Endodermal cell (in vitro differentiated cells): ENCODE data around the gene MPRIP. TPM values are rescaled to one million over a fixed set of nuclear protein-coding genes. Genes with fewer than 3 reads are reported as not detected.

Experiments
- DNase-seq: peaks from one replicate; pipeline ENCODE4 v3.0.0-alpha.2; 2017
- H3K27ac ChIP-seq: 2 replicates; pipeline ENCODE4 v1.5.1; 2013; ENCODE audit warnings: mild to moderate bottlenecking, low read depth, low read length, moderate library complexity
- H3K27me3 ChIP-seq: 2 replicates; pipeline ENCODE4 v1.6.1; 2013; ENCODE audit warnings: mild to moderate bottlenecking, low read length, moderate library complexity; ENCODE audit not compliant: insufficient read depth, control insufficient read depth, poor library complexity, severe bottlenecking
- H3K36me3 ChIP-seq: 2 replicates; pipeline ENCODE4 v1.7.0; 2013; ENCODE audit warnings: mild to moderate bottlenecking, low read length, moderate library complexity; ENCODE audit not compliant: control insufficient read depth, insufficient read depth
- H3K4me1 ChIP-seq: one replicate; pipeline ENCODE4 v1.7.0; 2013; ENCODE audit warnings: low read length; ENCODE audit not compliant: control insufficient read depth, insufficient read depth
- H3K4me3 ChIP-seq: 2 replicates; pipeline ENCODE4 v1.5.1; 2013; ENCODE audit warnings: mild to moderate bottlenecking, low read length, moderate library complexity
- H3K9ac ChIP-seq: 2 replicates; pipeline ENCODE4 v1.6.1; 2013; ENCODE audit warnings: mild to moderate bottlenecking, low read length, moderate library complexity; ENCODE audit not compliant: poor library complexity, severe bottlenecking; ENCODE audit errors: extremely low read depth
- H3K9me3 ChIP-seq: 2 replicates; pipeline ENCODE4 v1.6.1; 2013; ENCODE audit warnings: mild to moderate bottlenecking, low read length, moderate library complexity; ENCODE audit not compliant: control insufficient read depth
- H3K27ac Mint-ChIP-seq: 2 replicates; pipeline ENCODE4 v1.8.0; 2020; ENCODE audit warnings: mixed read lengths
- H3K27me3 Mint-ChIP-seq: 2 replicates; pipeline ENCODE4 v1.8.0; 2021; ENCODE audit warnings: mild to moderate bottlenecking, mixed read lengths; ENCODE audit not compliant: insufficient read depth
- H3K36me3 Mint-ChIP-seq: 2 replicates; pipeline ENCODE4 v1.8.0; 2020; ENCODE audit warnings: low read depth, mixed read lengths
- H3K4me1 Mint-ChIP-seq: 2 replicates; pipeline ENCODE4 v1.8.0; 2020; ENCODE audit warnings: mixed read lengths
- H3K4me3 Mint-ChIP-seq: 2 replicates; pipeline ENCODE4 v1.8.0; 2020; ENCODE audit warnings: mild to moderate bottlenecking, moderate library complexity, mixed read lengths
- H3K9me3 Mint-ChIP-seq: 2 replicates; pipeline ENCODE4 v1.8.0; 2020; ENCODE audit warnings: mild to moderate bottlenecking, mixed read lengths
- WGBS, 2 experiments: methylation state at CpG; one replicate each; pipeline versions ENCODE4 v1.1.5 to v1.1.7; 2013; ENCODE audit warnings: missing lambda C conversion rate in 2 of 2, mixed read lengths in 1 of 2; ENCODE audit not compliant: insufficient coverage in 1 of 2, insufficient read length in 1 of 2; 5-methylcytosine and 5-hydroxymethylcytosine counted together
- total RNA-seq, 2 donors: library from RNA; stranded (reverse); fragmentation: NEBNext Ultra II Directional in 1 of 2; extraction: Animal tissue kit (Norgen Biotek cat#: 25700) in 1 of 2; gene quantifications; 2 replicates in 1 of 2; 3 replicates in 1 of 2; pipeline ENCODE4 v1.2.1, GENCODE V29; 2021
- TF ChIP-seq, protein P1 (sequence below): fragments of 200-600 bp; sonication (generic); conservative IDR thresholded peaks from 2 replicates; pipeline ENCODE4 v1.5.0; 2021; ENCODE audit warnings: antibody characterized with exemption, mild to moderate bottlenecking

MPRIP gene
- total RNA-seq, 2 donors from 2014 or later: 154 to 155 TPM

DNA sequence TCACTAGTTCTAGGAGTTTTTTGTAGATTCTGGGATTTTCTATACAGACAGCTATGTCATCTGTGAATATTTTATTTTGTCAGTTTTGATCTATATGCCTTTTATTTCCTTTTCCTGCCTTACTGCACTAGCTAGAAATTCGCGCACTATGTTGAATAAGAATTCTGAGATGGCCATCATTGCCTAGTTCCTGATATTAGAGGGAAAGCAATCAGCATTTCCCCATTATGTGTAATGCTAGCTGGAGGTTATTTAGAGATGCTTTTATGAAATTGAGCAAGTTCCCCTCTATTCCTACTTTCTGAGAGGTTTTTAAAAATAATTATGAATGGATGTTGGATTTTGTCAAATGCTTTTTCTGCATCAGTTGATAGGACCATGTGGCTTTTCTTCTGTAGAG lies 23.8 kb downstream of the MPRIP start:
- no peak overlapping the region for H3K27ac Mint-ChIP-seq
- WGBS, 2 experiments: 100% methylated on average over 2 of the region's 2 CpGs; no CpG with 5 or more reads in 1 of the 2 experiments
- peaks cover 3% of the 10 kb centered on the region for H3K9me3 Mint-ChIP-seq

DNA sequence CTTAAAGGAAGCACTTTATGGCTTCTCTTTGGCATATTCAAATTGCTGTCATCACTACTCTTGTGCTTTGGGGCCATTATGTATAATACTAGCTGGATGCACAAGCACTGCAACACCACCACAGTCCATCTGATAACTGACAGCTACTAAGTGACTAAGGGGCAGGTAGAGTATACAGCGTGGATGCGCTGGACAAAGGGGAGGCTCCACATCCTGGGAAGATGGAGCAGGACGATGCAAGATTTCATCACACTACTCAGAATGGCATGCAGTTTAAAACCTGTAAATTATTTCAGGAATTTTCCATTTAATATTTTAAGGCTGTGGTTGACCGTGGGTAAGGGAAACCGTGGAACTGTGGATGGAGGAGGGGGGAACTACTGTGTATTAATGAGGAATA lies 25.0 kb downstream of the MPRIP start:
- WGBS, 2 experiments: 97% methylated on average over 3 to 5 of the region's 5 CpGs
- Histone ChIP-seq H3K36me3 (no peaks in the 10 kb centered on the region), H3K9ac (no peak overlapping the region), H3K27me3 (no peaks in the 10 kb centered on the region), H3K27ac (no peak overlapping the region), H3K4me3 (no peak overlapping the region), H3K9me3 (peaks cover 4% of the 10 kb centered on the region), H3K4me1 (no peaks in the 10 kb centered on the region)
- Mint-ChIP-seq H3K36me3 (peaks cover 21% of the 10 kb centered on the region), H3K9me3 (peaks cover 3% of the 10 kb centered on the region), H3K4me3 (no peak overlapping the region), H3K27ac (no peak overlapping the region), H3K27me3 (no peaks in the 10 kb centered on the region), H3K4me1 (no peaks in the 10 kb centered on the region)
- DNase-seq: no peak
- TF ChIP-seq, protein P1, sequence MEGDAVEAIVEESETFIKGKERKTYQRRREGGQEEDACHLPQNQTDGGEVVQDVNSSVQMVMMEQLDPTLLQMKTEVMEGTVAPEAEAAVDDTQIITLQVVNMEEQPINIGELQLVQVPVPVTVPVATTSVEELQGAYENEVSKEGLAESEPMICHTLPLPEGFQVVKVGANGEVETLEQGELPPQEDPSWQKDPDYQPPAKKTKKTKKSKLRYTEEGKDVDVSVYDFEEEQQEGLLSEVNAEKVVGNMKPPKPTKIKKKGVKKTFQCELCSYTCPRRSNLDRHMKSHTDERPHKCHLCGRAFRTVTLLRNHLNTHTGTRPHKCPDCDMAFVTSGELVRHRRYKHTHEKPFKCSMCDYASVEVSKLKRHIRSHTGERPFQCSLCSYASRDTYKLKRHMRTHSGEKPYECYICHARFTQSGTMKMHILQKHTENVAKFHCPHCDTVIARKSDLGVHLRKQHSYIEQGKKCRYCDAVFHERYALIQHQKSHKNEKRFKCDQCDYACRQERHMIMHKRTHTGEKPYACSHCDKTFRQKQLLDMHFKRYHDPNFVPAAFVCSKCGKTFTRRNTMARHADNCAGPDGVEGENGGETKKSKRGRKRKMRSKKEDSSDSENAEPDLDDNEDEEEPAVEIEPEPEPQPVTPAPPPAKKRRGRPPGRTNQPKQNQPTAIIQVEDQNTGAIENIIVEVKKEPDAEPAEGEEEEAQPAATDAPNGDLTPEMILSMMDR: no peak

More for the DNA sequence above, 23.8 kb downstream of the MPRIP start:
- TF ChIP-seq, protein P1: no peak
- H3K9ac ChIP-seq: no peak overlapping the region
- H3K36me3 Mint-ChIP-seq: peaks cover 10% of the 10 kb centered on the region
- no peaks in the 10 kb centered on the region for H3K4me1 Mint-ChIP-seq
- no peaks in the 10 kb centered on the region for H3K27me3 ChIP-seq
- no peak overlapping the region for H3K4me3 Mint-ChIP-seq
- H3K4me1 ChIP-seq: no peaks in the 10 kb centered on the region
- no peaks in the 10 kb centered on the region for H3K36me3 ChIP-seq
- no peak for DNase-seq
- H3K27me3 Mint-ChIP-seq: no peaks in the 10 kb centered on the region
- H3K27ac ChIP-seq: no peak overlapping the region
- peaks cover 4% of the 10 kb centered on the region for H3K9me3 ChIP-seq
- no peak overlapping the region for H3K4me3 ChIP-seq

DNA sequence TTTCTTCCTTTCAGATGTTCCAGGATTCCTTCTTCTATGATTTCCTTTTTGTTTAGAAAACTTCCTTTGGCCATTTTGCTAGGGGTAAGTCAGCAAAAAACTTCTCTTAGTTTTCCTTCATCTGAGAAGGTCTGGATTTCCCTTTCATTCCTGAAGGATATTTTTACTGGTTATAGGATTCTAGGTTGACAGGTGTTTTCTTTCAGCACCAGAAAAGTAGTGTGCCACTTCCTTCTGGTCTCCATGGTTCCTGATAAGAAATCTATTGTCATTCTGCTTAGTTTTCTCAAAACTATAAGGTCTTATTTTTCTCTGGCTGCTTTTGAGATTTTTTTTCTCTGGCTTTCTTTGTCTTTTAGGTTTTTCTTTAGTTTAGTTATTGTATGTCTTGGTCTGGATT lies 27.6 kb downstream of the MPRIP start:
- Histone ChIP-seq H3K4me1 (no peaks in the 10 kb centered on the region), H3K4me3 (no peak overlapping the region), H3K9ac (no peak overlapping the region), H3K9me3 (peaks cover 4% of the 10 kb centered on the region), H3K27me3 (no peaks in the 10 kb centered on the region), H3K27ac (no peak overlapping the region), H3K36me3 (peaks cover 6% of the 10 kb centered on the region)
- peaks cover 23% of the 10 kb centered on the region for H3K36me3 Mint-ChIP-seq
- H3K27me3 Mint-ChIP-seq: no peaks in the 10 kb centered on the region
- peaks cover 3% of the 10 kb centered on the region for H3K9me3 Mint-ChIP-seq
- no peaks in the 10 kb centered on the region for H3K4me1 Mint-ChIP-seq
- no peak overlapping the region for H3K27ac Mint-ChIP-seq
- DNase-seq: no peak
- TF ChIP-seq, protein P1: no peak
- no peak overlapping the region for H3K4me3 Mint-ChIP-seq
